GM23248 (cell line): ENCODE results near the gene HFM1. TPM values are rescaled to one million over a fixed set of nuclear protein-coding genes. Genes with fewer than 3 reads are reported as not detected.

ENCODE experiments used
- DNase-seq: peaks from one replicate; pipeline ENCODE4 v3.0.0-alpha.2; 2015
- H2AFZ ChIP-seq: fragments of 200-600 bp; sonication (generic); 2 replicates; pipeline ENCODE4 v1.6.1; 2016; ENCODE audit warnings: antibody characterized with exemption
- H3F3A ChIP-seq: fragments of 200-600 bp; sonication (generic); 2 replicates; pipeline ENCODE4 v1.6.1; 2016; ENCODE audit warnings: mild to moderate bottlenecking, antibody characterized with exemption, mixed run types; ENCODE audit not compliant: insufficient read depth
- H3K27ac ChIP-seq: fragments of 200-600 bp; sonication (generic); 2 replicates; pipeline ENCODE4 v1.5.1; 2016; ENCODE audit warnings: mild to moderate bottlenecking
- H3K27me3 ChIP-seq: fragments of 200-600 bp; sonication (generic); replicated peaks from 2 replicates; pipeline ENCODE4 v1.6.1; 2016; ENCODE audit warnings: mild to moderate bottlenecking; ENCODE audit not compliant: insufficient read depth
- H3K36me3 ChIP-seq: fragments of 200-600 bp; sonication (generic); 2 replicates; pipeline ENCODE4 v1.6.1; 2016; ENCODE audit warnings: low read depth, mild to moderate bottlenecking
- H3K4me1 ChIP-seq: fragments of 200-600 bp; sonication (generic); 2 replicates; pipeline ENCODE4 v1.6.1; 2016; ENCODE audit warnings: mild to moderate bottlenecking; ENCODE audit not compliant: insufficient read depth
- H3K4me2 ChIP-seq: fragments of 200-600 bp; sonication (generic); one replicate; pipeline ENCODE4 v1.6.1; 2016; ENCODE audit warnings: mild to moderate bottlenecking; ENCODE audit not compliant: unreplicated experiment
- H3K4me3 ChIP-seq: fragments of 200-600 bp; sonication (generic); 2 replicates; pipeline ENCODE4 v1.5.1; 2016; ENCODE audit warnings: mild to moderate bottlenecking
- H3K79me2 ChIP-seq: fragments of 200-600 bp; sonication (generic); 2 replicates; pipeline ENCODE4 v1.6.1; 2016; ENCODE audit warnings: mild to moderate bottlenecking; ENCODE audit not compliant: insufficient read depth
- H3K9ac ChIP-seq: fragments of 200-600 bp; sonication (generic); 2 replicates; pipeline ENCODE4 v1.6.1; 2016; ENCODE audit warnings: mild to moderate bottlenecking
- H3K9me2 ChIP-seq: fragments of 200-600 bp; sonication (generic); 2 replicates; pipeline ENCODE4 v1.6.1; 2016; ENCODE audit warnings: mixed run types, mild to moderate bottlenecking, moderate library complexity; ENCODE audit not compliant: insufficient read depth
- H3K9me3 ChIP-seq: fragments of 200-600 bp; sonication (generic); one replicate; pipeline ENCODE4 v1.6.1; 2017; ENCODE audit warnings: low read depth
- H4K20me1 ChIP-seq: fragments of 200-600 bp; sonication (generic); 2 replicates; pipeline ENCODE4 v1.6.0; 2016; ENCODE audit not compliant: insufficient read depth
- EZH2 ChIP-seq: fragments of 200-600 bp; sonication (generic); IDR thresholded peaks from 2 replicates; pipeline ENCODE4 v1.6.1; 2018; ENCODE audit warnings: antibody characterized with exemption, mild to moderate bottlenecking; ENCODE audit not compliant: insufficient read depth, poor library complexity, severe bottlenecking
- EZH2phosphoT487 ChIP-seq: fragments of 200-600 bp; sonication (generic); IDR thresholded peaks from 2 replicates; pipeline ENCODE4 v1.6.1; 2018; ENCODE audit warnings: antibody characterized with exemption, moderate library complexity, mild to moderate bottlenecking, low read depth; ENCODE audit not compliant: insufficient read depth
- WGBS, 2 experiments: methylation state at CpG; one replicate each; pipeline ENCODE4 v1.1.6; 2015 to 2017; ENCODE audit warnings: low lambda C conversion rate in 2 of 2, low coverage in 1 of 2; ENCODE audit errors: missing lambda C conversion rate in 2 of 2; 5-methylcytosine and 5-hydroxymethylcytosine counted together
- in situ Hi-C: fragments of 300-500 bp; cut with MboI; formaldehyde crosslinking; loops from 2 replicates; pipeline ENCODE4 v1.15.0; 2020
- polyA plus RNA-seq: library from polyadenylated mRNA; unstranded; fragments of >200 nt; fragmentation: Nextera tagmentation; extraction: Ambion mirVana; gene quantifications from 2 replicates; pipeline ENCODE4 v1.2.1, GENCODE V29; 2016
- total RNA-seq: library from RNA; depleted of rRNA; stranded (reverse); fragments of >200 nt; shearing (Covaris generic); gene quantifications from 2 replicates; pipeline ENCODE4 v1.2.3, GENCODE V29; 2014

The HFM1 gene
- total and polyA plus RNA-seq, 2 experiments from 2014 or later = under 0.01 TPM; not detected in 1

DNA sequence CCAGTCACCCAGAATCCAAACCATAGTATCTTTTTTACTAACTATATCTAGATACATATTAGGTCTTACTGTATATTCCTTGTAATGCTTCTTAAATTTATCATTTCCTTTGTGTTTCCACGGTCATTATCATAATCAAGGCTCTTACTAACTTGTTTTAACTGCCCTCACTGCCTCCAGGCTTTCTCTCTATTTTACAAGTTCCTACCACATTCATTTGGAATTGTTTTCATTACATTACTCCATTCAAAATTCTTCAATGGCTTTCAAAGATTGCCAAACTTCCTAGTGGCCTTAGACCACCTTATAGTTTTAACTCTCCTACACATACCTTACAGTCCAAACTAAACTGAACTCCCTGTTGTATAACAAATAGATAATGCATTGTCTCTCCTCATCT is 6.3 kb downstream of the HFM1 start:
- Histone ChIP-seq H3K36me3 (no peaks in the 10 kb centered on the region), H4K20me1 (no peaks in the 10 kb centered on the region), H3K27me3 (no peaks in the 10 kb centered on the region), H2AFZ (no peak overlapping the region), H3K27ac (no peak overlapping the region), H3K4me2 (no peak overlapping the region), H3K4me1 (no peaks in the 10 kb centered on the region), H3F3A (no peaks in the 10 kb centered on the region), H3K79me2 (no peaks in the 10 kb centered on the region), H3K9me3 (no peaks in the 10 kb centered on the region), H3K4me3 (no peak overlapping the region), H3K9me2 (no peaks in the 10 kb centered on the region), H3K9ac (no peak overlapping the region)
- TF ChIP-seq EZH2phosphoT487 (no peak), EZH2 (no peak)
- no peak for DNase-seq
- 57 to 64% methylated on average over 1 of the region's 1 CpG for WGBS, 2 experiments
- in situ Hi-C loops = no loop called here

DNA sequence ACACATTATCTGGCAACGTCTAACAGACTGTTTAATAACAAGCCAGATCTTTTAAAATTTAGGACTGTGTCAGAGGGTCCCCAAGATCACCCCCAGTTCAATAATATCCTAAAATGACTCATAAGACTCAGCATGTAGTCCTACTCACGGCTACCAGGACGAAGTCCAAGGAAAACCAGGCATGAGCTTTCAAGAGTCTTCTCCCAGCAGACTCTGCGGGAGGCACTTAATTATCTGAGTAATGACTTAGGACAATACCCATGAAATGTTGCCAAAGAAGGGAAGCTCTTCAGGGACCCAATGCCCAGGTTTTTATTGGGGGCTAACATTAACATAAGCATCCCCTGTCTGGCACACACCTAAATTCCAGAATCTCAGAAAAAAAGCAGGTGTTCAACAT is 7.0 kb downstream of the HFM1 start:
- Histone ChIP-seq H3K9me3 (no peaks in the 10 kb centered on the region), H3K4me2 (no peak overlapping the region), H4K20me1 (no peaks in the 10 kb centered on the region), H3K9ac (no peak overlapping the region), H3K4me1 (no peaks in the 10 kb centered on the region), H3K36me3 (no peaks in the 10 kb centered on the region), H3F3A (no peaks in the 10 kb centered on the region), H3K27ac (no peak overlapping the region), H3K27me3 (no peaks in the 10 kb centered on the region), H2AFZ (no peak overlapping the region), H3K79me2 (no peaks in the 10 kb centered on the region), H3K9me2 (no peaks in the 10 kb centered on the region), H3K4me3 (no peak overlapping the region)
- TF ChIP-seq EZH2phosphoT487 (no peak), EZH2 (no peak)
- in situ Hi-C loops = no loop called here
- DNase-seq = no peak
- 8 to 11% methylated on average over 4 of the region's 4 CpGs for WGBS, 2 experiments

DNA sequence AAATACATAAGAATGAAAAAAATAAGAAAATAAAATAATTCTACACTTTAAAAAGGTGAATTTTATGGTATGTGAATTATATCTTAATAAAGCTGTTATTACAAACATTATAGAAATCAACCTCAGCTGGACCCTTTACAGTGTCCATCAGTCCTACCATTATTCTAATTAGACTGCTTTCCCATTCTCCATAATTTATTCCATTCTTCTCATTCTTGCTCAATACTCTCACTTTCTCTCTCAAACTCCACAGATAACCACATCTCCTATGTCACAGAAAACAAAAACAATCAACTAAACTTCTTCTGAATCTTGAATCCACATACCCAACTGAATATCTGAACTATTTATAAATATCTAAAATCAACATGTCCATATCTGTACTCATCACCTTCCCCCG is 11.6 kb downstream of the HFM1 start:
- WGBS, 2 experiments = 68 to 72% methylated on average over 1 of the region's 1 CpG
- H3K4me2 ChIP-seq = no peak overlapping the region
- no peaks in the 10 kb centered on the region for H3K79me2 ChIP-seq
- H3K4me3 ChIP-seq = no peak overlapping the region
- TF ChIP-seq EZH2phosphoT487 (no peak), EZH2 (no peak)
- H3K36me3 ChIP-seq = no peaks in the 10 kb centered on the region
- H3K9ac ChIP-seq = no peak overlapping the region
- no peaks in the 10 kb centered on the region for H3K27me3 ChIP-seq
- in situ Hi-C loops = no loop called here
- no peak overlapping the region for H2AFZ ChIP-seq
- no peaks in the 10 kb centered on the region for H3F3A ChIP-seq
- no peak for DNase-seq
- H3K4me1 ChIP-seq = no peaks in the 10 kb centered on the region
- H3K9me2 ChIP-seq = no peaks in the 10 kb centered on the region
- no peak overlapping the region for H3K27ac ChIP-seq
- H3K9me3 ChIP-seq = no peaks in the 10 kb centered on the region
- H4K20me1 ChIP-seq = no peaks in the 10 kb centered on the region

DNA sequence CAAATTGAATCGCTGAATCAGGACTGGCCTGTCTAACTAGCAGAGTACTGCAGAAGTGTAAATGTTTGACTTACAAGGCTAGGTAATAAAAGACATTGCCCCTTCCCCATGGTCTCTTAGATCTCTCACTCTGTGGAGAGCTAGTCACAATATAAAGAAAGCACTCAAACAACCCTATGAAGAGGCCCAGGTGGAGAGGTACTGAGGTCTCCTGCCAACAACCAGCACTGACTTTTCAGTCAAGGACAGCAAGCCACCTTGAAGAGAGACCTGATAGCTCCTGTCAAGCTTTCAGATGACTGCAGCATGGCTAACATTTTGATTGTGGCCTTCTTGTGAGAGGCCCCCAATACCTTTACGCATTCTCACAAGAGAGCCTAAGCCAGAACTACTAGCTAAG is 18.5 kb downstream of the HFM1 start:
- no peaks in the 10 kb centered on the region for H3K9me3 ChIP-seq
- H3K27ac ChIP-seq = no peak overlapping the region
- H3K9me2 ChIP-seq = no peaks in the 10 kb centered on the region
- WGBS, 2 experiments = 83 to 86% methylated on average over 2 of the region's 2 CpGs
- H3K27me3 ChIP-seq = no peaks in the 10 kb centered on the region
- H3K4me2 ChIP-seq = no peak overlapping the region
- no peak overlapping the region for H2AFZ ChIP-seq
- H3K79me2 ChIP-seq = no peaks in the 10 kb centered on the region
- no peak overlapping the region for H3K4me3 ChIP-seq
- H4K20me1 ChIP-seq = no peaks in the 10 kb centered on the region
- no peaks in the 10 kb centered on the region for H3K36me3 ChIP-seq
- H3K9ac ChIP-seq = no peak overlapping the region
- TF ChIP-seq EZH2 (no peak), EZH2phosphoT487 (no peak)
- H3F3A ChIP-seq = no peaks in the 10 kb centered on the region
- no peak for DNase-seq
- in situ Hi-C loops = no loop called here
- no peaks in the 10 kb centered on the region for H3K4me1 ChIP-seq

DNA sequence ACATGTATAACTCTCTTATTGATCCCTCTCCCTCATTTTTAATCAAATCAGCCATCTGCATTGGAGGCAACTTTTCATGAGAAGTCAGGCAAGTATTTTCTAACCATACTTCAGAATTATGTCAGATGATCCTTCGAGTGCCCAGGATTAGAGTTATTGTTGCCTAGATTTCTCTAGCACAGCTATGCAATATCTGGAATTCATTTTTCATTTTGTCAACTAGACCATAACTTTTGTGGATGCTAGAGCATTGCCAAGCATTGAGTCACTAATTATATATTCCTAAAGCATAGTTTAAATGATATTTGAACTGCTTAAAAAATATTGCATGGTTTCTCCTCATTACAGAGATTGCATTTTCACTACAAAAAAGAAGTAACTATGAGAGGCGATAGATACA is 21.2 kb downstream of the HFM1 start:
- H3F3A ChIP-seq = no peaks in the 10 kb centered on the region
- no peak overlapping the region for H2AFZ ChIP-seq
- TF ChIP-seq EZH2 (no peak), EZH2phosphoT487 (no peak)
- H3K9ac ChIP-seq = no peak overlapping the region
- WGBS, 2 experiments = 7 to 10% methylated on average over 2 of the region's 2 CpGs
- no peak overlapping the region for H3K4me3 ChIP-seq
- H3K79me2 ChIP-seq = no peaks in the 10 kb centered on the region
- no peaks in the 10 kb centered on the region for H3K9me3 ChIP-seq
- H3K4me2 ChIP-seq = no peak overlapping the region
- no peaks in the 10 kb centered on the region for H4K20me1 ChIP-seq
- H3K4me1 ChIP-seq = no peaks in the 10 kb centered on the region
- H3K27ac ChIP-seq = no peak overlapping the region
- in situ Hi-C loops = no loop called here
- no peaks in the 10 kb centered on the region for H3K27me3 ChIP-seq
- peak; percentile 23 for DNase-seq
- H3K9me2 ChIP-seq = no peaks in the 10 kb centered on the region
- no peaks in the 10 kb centered on the region for H3K36me3 ChIP-seq
